Measurements from ENCODE around the gene DDX1.
"Not testable (repeated sequence)": the region's sequence is repeated elsewhere in the genome, so short reads cannot be mapped to it uniquely, and the experiment has no call there.

DDX1 gene

DNA sequence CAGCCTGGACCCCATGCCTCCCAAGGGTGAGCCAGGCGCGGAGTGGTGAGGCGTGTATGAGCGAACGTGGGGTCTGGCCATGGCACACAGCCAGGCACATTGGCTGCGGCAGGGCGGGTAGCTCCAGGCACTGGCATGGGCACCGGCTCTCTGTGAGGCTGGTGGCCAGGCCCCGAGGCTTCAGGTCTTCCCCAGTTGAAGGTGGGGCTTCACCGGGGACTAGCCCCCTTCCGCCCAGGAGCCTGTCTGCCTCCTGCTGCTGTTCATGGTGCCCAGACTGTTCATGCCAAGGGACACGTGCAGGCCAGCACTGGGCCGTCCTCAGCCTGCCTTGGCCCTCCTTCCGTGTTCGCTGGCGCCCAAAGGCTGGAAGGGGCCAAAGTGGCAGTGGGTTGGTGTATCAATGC is 26.8 kb downstream of the DDX1 start:
- no peak for DNase-seq

DNA sequence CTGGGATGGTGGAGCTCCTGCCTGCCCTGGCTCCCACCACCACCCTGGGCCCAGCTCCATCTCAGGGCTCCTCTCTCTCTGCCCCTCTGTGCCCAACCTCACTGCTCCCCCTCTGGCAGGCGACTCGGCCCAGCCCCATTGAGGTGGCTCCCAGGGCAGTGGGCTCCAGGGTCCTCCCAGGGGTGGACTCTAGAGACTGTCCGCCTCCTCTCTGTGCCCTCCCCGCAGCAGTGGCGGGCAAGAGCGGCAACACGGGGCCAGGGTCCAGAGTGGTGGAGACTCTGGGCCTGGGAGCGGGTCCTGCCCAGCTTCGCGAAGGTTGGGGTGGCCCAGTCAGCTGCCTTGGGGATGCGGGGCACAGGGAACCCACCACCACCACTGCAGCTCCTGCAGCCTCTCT is 27.4 kb downstream of the DDX1 start:
- no peak for DNase-seq

DNA sequence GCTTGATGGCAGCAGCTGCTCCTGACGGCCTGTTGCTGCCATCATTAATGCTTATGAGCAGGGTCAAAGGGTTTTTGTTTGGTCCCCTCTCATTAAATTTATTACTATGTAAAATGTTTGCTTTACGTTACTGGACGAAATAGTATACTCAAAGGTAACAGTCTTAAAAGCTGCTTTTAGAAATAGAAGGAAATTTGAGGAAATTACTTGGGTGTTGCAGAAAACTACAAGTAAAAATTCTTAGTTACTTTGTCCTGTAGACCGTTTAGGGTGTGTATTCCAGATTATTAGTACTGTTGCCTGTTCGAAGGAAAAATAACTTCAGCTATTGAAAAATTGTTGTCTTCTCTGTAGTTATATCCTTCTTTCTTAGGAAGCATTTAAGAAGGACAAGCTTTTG is 27.8 kb downstream of the DDX1 start:
- no peak for DNase-seq

DNA sequence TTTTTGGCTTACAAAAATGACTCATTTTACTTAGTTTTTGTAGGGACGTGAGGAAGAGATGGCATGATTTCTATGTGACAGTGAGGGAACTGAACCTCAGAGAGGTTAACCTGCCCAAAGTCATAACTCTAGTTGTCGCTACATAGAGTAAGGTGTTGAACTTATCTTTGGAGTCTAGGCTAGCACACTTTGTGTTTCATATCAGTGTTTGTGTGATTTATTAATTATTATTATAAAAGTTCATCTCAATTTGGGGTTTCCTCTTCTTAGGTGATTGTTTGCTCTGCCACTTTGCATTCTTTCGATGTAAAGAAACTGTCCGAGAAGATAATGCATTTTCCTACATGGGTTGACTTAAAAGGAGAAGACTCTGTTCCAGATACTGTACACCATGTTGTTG is 28.3 kb downstream of the DDX1 start:
- DNase-seq, result no peak

DNA sequence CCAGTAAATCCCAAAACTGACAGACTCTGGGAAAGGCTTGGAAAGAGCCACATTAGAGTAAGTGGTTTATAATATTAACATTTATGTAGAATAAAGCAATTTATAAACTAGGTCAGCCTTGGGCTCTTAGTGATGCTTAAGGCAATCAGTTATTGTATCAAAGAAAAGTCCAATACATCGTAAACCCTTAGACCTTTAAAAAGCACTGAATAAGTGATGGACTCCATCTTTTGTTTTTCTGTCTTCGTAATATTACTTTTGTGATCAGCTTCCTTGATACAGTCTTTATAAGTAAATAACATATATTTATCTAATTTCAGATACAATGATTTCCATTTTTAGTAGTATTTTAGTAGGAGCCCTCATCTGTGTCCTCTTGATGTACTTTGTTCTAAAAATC is 28.7 kb downstream of the DDX1 start:
- no peak for DNase-seq

DNA sequence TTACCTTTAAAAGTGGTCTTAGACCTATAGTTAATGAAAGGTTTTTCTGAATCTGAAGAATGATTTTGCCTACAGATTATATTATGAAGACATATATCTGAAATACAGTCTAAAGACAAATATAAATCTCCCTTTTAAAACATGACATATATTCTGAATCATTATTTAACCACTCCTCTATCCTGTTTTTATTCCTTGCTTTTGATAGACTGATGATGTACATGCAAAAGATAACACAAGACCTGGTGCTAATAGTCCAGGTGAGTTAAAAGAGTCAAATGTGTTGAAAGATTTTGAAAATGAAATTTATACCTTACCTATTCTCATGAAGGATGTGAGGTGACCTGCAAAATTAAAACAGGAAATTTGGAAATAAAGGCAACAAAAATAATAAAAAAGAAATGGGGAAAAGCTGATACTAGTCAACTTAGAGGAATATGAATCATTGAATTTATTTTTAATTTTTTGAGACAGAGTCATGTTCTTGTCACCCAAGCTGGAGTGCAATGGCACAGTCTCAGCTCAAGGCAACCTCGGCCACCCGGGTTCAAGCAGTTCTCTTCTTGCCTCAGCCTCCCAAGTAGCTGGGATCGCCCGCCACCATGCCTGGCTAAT is 29.3 kb downstream of the DDX1 start:
- DNase-seq, result no peak

DNA sequence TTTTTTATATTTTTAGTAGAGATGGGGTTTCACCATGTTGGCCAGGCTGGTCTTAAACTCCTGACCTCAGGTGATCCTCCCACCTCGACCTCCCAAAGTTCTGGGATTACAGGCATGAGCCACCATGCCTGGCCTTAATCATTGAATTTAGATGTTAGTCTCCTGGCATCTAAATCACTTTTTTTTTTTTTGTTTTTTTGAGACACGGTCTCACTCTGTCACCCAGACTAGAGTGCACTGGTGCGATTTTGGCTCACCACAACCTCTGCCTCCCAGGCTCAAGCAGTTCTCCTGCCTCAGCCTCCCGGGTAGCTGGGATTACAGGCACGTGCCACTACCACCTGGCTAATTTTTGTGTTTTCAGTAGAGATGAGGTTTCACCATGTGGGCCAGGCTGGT is 29.8 kb downstream of the DDX1 start:
- not testable (repeated sequence) for DNase-seq

DNA sequence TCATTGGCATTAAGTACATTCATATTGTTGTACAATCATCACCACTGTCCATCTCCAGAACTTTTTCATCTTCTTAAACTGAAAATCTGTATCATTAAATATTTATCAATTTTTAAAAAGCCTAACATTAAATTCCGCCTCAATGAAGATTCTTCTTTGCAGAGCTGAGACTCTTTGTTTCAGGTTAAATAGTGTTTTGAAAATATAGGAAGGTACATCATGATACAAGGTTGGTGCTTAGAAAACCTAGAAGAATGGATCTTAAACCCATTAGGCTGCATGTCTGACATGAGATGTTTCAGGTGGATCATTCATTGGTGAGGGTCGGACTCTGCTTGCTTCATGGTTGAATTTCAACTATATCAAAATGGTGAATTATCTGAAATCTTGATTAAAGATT is 30.5 kb downstream of the DDX1 start:
- no peak for DNase-seq

DNA sequence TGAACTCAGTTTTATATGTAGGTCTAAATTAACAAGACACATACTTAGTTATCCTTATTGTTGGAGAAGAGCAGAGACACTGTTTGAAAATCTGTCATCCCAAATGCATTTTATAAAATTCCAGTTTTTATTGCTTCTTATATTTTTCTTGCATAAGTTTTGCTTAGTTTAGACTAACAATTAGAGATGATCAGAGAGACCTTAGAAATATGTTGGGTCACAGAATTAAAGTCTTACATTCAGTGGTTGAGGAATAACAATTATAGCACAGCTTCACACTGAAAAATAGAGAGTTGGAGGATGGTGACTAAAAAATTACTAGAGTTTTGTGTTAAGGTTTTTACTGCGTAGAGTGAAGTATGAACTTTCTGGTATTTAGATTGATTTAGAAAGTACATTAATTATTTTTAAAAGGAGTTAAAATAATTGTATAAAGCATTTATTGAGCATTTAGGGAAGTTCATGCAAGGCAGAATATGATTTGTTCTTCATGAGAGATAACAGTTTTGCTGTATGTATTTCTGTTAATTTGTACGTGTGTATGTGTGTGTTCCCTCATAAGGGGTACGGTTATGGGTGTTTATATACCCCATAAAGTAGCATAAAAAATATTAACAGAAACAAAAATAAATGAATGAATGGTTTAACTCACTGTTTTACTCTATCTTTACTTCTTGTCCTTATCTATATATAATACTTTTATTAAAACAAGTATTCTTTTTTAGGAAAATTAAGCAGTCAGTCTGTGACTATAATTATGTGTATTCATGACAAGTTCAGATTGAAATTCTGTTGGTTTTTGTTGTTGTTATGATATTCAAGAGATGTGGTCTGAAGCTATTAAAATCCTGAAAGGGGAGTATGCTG is 31.2 kb downstream of the DDX1 start:
- DNase-seq, result no peak

DNA sequence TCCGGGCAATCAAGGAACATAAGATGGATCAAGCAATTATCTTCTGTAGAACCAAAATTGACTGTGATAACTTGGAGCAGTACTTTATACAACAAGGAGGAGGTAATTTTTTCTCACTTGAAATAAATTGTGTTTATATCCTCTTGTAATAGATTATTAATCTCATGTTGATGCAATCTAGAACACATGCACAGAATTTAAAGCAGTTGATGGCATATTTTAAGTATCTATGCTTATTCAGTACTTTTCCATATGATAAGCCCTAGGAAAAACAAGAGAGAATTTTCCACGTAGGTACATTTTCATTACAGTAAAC is 31.8 kb downstream of the DDX1 start:
- DNase-seq, result no peak

DNA sequence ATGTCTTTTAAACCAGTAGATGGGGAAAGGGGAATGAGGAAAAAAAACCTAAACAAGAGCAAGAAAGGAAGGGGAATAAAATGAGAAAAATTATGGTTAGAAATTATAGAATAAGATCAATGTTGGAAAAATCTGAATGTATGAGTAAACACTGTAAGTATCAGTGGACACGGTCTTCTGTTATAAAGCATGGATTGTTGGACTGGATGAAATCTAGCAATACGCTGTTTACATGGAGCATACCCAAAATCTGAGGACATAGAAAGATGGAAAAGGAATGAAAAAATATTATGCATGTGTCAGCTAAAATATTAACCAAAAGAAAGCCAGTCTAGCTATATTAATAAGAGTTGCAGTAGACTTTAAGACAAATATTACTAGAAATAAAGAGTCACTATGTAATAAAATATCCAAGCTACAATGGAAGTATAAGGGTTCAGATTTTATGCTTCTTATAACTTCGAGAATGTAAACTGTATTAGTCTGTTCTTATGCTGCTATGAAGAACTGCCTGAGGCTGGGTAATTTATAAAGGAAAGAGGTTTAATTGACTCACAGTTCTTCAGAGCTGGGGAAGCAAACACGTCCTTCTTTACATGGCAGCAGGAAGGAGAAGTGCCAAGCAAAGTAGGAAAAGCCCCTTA is 32.4 kb downstream of the DDX1 start:
- DNase-seq, result no peak

DNA sequence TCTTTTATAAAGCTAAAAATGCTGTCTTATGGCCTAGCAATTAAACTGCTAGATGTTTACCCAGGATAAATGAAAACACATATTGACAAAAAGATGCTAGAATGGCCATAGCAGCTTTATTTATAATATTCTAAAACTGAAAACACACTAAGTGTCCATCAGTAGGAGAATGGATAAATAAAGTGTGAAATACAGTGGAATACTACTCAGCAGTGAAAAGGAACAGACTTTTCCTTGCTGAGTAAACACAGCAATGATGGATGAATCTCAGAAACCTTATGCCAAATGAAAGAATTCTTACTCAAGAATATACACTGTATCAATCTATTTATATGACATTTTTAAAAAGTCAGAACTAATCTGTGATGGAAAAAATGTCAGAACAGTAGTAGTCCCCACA is 33.2 kb downstream of the DDX1 start:
- DNase-seq, result no peak

DNA sequence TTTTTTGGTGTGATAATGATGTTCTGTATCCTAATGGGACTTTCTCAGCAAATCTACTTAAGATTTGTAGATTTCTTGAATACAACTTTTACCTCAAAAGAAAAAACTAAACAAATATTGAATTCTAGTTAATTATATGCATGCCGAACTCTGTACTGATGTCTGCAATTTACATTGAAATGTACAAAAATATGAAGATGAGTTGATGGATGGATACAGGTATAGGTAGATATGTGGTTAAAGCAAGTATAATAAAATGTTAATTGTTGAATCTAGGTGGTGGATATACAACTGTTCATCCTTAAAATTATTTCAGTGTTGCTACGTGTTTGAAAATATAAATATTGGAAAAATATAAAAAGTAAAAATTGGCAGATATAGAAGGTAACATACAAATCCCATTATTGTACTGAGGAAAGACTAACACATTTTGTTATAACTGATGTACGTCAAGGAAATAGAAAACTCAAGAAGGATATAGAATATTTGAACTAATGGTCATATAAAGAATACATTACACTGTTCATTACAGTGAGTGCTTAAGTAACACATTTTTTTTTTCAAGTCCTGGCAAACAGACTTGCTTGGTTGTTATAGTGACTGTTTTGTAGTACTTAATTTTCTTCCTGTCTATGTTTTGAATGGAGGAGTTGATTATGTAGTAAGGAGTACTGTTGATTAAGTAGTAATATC is 33.8 kb downstream of the DDX1 start:
- no peak for DNase-seq

DNA sequence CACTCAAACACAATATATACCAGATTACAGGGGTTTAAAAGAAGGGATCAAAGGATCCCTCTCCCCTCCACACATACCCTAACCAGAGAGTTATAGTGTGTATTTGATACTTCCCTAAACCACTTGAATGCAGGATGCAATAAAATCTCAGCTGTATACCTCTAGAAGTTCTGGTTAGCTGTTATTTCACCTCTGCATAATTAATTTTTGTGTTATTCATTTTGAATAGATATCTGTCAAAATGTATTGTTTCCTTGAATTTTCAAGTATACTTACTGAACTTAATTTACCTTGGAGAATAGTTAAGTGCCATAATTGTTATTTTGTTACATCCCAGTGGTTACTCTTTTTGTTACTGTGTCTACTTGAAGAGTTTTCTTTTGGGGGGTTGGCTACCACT is 34.5 kb downstream of the DDX1 start:
- no peak for DNase-seq

DNA sequence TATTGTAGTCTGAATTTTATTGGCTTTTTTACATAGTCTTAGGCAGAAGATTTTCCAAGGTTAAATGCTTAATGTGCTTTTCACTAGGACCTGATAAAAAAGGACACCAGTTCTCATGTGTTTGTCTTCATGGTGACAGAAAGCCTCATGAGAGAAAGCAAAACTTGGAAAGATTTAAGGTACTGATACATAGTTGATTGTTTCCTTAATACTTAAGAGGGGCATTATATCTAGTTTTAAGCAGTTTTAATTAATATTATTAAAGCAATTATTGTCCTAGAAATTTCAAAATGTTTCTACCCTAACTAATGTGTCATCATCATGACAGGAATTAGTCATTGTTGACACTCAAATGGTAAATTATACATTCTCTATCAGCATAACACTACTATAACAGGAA is 35.3 kb downstream of the DDX1 start:
- no peak for DNase-seq

DNA sequence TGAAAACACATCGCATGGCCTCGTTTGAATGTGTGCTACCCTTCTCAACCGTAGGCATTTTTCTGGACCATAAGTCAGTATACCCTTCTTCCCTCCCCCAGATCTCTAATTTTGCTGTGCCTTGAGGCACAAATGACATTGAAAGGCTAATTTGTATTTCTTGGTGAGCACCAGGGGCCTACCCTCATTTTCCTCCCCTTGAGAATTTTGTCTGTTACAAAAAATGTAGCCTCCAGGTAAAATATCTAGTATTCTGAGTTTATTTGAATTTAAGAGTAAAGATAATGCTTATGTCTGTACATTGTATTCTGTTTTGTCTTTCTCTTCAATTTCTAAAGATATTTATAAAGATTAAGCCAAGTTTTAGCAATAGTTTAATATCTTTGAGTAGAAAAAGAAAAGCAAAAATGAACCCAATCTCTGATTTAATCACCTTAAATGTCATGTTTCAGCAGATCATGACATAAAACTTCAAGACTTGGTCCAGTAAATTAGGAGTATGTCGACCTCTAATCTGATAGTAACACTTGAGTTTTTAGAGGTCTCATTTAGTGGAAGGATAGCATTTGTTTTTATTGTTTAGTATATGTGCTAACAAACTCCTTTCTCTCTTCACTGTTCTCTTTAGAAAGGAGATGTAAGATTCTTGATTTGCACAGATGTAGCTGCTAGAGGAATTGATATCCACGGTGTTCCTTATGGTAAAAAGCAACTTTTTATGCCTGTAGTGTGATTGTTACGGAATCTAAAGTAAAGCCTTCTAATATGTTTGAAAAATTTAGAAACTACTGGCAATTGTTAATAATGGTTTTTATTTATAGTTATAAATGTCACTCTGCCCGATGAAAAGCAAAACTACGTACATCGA is 36.4 kb downstream of the DDX1 start:
- DNase-seq, result no peak

DNA sequence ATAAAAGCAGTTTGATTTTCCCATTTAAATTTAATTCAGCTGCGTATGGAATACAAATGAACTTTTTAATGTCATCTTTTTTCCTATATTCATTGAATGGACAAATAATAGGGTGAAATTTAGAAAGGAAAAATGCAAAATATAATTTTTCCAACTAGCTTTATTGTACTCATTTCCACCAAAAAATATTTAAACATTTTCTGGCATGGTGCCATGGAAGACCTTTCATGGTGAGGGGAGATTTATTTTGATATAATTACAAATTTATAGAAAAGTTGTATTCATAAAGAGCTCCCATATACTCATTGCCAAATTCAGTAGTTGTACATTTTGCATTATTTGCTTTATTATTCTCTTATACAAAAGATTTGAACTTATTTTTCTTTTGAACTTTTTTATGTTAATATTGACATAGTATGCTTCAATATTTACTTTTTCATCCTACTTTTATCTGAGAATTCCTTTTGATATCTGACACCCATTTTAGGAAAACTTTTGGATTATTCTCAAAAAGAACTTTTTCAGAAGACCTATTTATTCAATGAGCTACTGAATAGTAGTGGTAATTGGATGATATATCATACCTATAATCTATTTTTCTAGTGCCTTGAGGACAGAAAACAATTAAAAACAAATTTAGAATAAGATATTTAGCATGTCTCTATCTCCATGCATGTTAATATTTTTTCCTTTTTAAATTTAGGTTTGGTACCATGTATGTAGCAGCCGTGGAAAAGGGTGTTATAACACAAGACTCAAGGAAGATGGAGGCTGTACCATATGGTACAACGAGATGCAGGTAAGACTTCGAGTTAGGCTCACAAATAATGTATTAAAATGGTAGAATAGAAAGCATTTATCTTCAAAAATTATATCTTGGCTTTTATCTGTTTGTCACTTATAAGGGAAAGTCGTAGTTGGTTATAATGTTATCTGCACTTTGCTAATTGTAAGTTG is 37.5 kb downstream of the DDX1 start:
- DNase-seq, result no peak

DNA sequence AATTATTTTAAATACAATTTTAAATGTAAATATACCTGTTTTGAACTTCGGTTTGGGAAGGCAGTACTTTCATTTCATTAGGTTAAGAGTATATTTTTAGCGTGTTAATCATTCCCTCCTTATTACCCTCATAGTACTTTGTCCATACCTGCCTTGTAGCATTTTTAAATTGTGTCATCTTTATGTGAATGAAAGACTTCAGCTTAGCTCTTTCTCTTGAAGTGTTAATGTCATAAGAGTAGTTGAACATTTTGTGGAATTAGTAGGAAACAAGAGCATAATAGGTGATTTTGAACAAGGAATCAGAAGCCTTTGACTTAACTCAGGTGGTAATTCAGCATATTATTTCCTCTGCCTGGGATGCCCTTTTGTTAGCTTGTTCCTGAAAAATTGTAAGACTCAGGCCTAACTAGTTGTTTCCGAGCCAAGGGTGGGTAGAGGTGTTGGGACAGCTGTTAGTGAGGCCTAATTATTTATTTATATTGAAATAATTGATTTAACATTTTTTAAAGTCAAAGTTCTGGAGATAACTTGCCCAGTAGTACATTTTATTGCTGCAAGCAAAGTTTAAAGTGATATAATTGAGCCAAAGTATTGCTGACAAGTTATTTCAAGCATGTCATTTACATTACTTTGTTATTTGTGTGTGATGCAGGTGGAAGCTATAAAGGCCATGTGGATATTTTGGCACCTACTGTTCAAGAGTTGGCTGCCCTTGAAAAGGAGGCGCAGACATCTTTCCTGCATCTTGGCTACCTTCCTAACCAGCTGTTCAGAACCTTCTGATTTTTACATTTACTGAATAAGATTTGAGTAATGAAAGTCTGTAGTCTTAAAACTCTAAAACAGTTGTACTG is 38.7 kb downstream of the DDX1 start:
- DNase-seq, result no peak

DNA sequence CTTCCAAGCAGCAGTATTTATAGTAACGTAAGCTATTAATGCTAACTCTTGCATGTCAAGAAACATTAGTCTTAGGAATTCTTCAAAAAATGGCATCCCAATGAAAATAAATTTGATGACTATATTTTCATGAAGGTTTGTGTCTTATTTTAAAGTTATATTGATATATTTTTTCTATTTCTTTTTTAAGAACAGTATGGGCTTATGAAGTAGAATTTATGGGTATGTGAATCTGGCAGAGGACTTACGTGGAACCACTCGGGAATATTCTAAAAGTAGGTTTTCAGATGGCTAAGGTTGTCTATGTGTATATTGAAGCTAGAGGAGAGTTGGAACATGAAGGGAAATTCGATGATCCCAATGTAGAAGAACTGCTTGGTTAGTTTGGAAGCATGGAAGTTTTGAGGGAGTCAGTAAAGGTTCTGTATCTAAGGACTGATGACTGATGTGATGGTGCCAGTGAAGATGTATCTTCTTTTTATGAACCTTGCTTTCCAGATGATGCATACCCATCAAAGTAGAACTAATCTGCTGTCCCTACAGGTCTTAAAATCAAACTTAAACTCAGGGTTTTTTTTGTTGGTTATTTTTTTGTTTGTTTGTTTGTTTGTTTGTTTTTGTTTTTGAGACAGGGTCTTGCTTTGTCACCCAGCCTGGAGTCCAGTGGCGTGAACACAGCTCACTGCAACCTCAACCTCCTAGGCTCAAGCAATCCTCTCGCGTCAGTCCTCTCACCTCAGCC is 39.5 kb downstream of the DDX1 start:
- DNase-seq, result no peak

DNA sequence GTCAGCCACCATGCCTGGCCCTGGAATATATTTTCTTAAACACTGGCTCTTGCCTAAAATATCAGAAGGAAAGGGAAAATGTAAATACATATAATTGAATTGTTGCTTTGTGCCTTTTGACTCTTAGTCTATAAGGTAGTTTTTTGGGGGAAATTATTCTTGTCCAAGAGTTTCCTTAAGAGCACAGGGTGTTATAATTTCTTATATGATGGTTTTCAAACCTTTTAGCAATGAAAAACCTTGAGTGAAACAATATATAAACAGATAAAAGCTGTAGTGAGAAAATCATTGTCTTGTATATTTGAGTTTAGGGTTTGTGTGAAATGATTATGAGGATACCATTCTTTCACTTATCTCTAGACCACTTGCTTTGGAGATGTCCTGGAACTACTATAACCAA is 40.2 kb downstream of the DDX1 start:
- no peak for DNase-seq

All from NCI-H1694 (cell line).